HG02943 (cell line): Measurements from ENCODE around the gene EDC3.
"Not testable (repeated sequence)": the region's sequence is repeated elsewhere in the genome, so short reads cannot be mapped to it uniquely, and the experiment has no call there.

Experiments used
- ATAC-seq: cut with Tn5 transposase; IDR thresholded peaks from one replicate; pipeline ENCODE4 v1.9.1; 2021; ENCODE audit warnings: mild to moderate bottlenecking, low read depth, moderate library complexity; ENCODE audit not compliant: unreplicated experiment

EDC3 gene

DNA sequence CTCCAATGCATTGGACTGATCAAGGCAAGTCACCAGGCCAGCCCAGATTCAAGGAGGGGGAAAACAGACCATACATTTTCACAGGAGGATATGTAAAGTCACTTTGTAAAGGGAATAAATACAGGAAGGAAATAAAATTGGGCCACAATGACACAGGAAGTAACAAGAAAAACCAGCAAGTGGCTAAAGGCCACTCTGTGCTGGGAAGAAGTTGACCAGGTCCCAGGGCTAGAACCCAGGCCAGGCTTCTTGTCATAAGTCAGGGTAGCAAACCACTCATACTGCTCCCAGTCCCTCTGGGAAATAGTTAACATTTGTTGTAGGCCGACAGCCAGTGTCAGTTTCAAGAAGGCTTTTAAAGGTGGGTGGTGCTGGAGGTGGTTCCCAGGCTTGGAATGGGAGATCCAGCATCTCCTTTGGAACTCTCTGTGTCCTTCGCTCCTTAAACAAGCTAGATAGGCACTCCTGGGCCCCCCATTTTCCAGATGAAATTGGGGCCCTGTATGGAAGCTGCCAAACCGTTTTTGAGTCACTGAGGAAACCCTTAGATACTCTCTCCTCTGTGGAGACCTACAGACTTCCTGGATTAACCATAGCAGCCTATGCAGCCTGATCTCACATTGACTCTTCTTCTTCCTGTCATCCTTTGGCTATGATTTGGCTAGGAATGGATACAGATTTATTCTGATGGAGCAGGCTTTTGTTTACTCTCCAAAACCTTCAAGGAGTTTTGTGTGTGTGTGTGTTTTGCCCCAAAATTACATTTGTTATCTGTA, 14.7 kb upstream of the EDC3 start:
- no peak for ATAC-seq

GRCh38 chr15:74709892-74710291, 14.1 kb upstream of the EDC3 start:
- no peak for ATAC-seq

DNA sequence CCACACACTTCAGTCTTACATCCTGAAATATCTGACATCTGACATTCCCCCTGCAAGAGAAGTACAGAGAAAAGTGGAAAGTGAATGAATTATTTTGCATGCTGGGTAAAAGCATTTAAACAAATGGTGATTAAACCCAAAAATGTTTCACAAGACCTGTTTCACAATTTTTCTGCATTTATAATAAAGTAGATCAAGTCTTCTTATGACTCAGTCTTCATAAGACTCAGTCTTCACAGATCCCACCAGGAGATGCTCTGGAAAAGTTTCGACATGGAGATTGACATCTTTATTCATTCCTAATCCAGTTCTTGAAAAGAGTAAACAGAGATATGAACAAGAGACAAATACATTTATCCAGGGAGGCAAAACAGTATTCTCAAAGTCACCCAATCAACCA, 13.2 kb upstream of the EDC3 start:
- ATAC-seq: no peak

GRCh38 chr15:74696808-74697207, 984 bp upstream of the EDC3 start:
- ATAC-seq: no peak

GRCh38 chr15:74696398-74696729, 540 bp upstream of the EDC3 start:
- ATAC-seq: no peak

DNA sequence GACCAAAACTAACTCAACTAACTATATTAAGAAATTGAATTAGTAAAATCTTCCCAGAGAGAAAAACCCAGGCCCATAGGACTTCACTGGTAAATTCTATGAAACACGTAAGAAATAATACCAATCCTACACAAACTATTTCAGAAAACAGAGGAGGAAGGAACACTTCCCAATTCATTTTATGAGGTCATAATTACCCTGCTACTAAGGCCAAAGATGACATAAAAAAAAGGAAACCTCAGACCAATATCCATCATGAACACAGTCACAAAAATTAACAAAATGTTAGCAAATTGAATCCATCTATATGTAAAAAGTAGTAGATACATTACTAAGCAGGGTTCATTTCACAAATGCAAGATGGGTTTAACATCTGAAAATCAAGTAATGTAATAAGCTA, 3.5 kb downstream of the EDC3 start:
- ATAC-seq: no peak

DNA sequence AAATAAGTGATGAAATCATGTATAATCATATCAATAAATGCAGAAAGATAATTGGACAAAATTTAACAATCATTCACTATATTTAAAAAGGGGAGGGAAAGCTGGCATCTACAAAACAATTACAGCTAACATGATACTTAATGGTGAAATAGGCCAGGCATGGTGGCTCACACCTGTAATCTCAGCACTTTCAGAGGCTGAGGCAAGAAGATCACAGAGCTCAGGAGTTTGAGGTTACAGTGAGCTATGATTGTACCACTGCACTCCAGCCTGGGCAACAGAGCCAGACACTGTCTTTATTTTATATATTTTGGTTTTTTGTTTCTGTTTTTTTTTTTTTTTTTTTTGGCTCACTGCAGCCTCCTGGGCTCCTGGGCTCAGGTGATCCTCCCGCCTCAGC, 12.1 kb downstream of the EDC3 start:
- ATAC-seq: no peak

DNA sequence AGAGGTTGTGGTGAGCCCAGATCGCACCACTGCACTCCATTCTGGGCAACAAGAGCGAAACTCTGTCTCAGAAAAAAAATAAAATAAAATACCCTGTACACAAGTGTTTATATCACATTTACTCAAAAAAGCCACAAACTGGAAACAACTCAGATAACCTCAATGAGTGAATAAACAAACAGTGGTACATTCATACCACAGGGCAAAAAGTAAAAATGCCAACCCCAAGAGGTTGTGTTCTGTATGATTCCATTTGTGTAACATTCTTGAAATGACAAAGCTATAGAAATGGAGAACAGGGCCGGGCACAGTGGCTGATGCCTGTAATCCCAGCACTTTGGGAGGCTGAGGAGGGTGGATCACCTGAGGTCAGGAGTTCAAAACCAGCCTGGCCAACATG, 12.9 kb downstream of the EDC3 start:
- ATAC-seq: no peak

GRCh38 chr15:74680456-74680855, 15.4 kb downstream of the EDC3 start:
- ATAC-seq: no peak

DNA sequence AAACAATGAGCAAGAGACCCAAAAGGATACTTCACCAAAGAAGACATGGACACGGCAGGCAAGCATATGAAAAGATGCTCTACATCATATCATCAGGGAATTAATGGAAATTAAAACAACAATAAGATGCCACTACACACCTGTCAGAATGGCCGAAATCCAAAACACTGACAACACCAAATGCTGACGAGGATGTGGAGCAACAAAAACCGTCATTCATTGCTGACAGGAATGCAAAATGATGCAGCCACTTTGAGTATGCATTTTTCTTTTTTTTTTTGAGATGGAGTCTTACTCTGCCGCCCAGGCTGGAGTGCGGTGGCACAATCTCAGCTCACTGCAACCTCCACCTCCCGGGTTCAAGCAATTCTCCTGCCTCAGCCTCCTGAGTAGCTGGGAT, 19.0 kb downstream of the EDC3 start:
- ATAC-seq: no peak

DNA sequence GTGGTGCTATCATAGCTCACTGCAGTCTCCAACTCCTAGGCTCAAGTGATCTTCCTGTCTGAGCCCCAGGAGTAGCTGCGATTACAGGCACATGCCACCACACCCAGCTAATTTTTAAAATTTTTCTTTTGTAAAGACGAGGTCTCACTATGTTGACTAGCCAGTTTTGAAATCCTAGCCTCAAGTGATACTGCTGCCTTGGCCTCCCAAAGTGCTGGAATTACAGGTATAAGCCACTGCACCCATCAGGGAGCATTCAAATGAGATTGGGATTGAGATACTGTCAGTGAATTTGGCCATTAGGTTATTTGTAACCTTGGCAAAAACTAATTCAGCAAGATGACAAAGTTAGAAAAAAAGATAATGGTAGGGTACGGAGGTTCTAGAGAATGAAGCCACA, 21.7 kb downstream of the EDC3 start:
- no peak for ATAC-seq

- ATAC-seq: no peak
These were observed 26.2 kb downstream of the EDC3 start for GRCh38 chr15:74669627-74670026.

DNA sequence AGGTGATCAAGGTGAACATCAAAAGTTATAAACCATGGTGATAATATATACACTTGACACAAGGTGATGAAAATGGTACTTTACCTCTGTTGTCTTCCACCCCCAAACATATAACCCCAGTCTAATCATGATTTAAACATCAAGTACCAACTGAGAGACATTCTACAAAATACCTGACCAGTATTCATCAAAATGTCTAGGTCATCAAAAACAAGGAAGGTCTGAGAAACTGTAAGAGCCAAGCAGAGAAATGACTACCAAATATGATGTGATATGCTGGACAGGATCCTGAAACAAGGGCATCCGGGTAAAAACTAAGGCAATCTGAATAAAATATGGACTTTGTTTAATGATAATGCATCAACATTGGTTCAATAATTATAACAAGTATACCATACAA, 27.8 kb downstream of the EDC3 start:
- ATAC-seq: no peak

DNA sequence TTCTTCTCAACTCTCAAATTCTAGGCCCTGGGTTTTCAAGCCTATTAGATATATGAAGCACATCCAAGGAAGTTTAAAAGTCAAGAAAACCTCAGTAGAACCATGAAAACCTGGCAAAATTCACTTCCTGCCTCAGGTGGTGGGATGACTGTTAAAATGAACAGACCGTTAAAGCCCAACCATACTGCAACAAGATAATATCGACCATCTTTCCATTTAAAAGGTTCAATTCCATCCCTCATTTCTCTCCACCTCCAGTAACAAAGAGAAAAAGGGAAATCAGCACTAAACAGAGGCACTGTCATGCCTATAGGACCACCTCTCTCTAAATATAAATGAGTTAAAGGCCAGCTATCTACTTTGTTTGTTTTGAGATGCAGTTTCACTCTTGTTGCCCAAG, 31.2 kb downstream of the EDC3 start:
- no peak for ATAC-seq

- no peak for ATAC-seq
These were observed 31.7 kb downstream of the EDC3 start for GRCh38 chr15:74664028-74664616.

- ATAC-seq: no peak
These were observed 32.4 kb downstream of the EDC3 start for GRCh38 chr15:74663303-74664027.

DNA sequence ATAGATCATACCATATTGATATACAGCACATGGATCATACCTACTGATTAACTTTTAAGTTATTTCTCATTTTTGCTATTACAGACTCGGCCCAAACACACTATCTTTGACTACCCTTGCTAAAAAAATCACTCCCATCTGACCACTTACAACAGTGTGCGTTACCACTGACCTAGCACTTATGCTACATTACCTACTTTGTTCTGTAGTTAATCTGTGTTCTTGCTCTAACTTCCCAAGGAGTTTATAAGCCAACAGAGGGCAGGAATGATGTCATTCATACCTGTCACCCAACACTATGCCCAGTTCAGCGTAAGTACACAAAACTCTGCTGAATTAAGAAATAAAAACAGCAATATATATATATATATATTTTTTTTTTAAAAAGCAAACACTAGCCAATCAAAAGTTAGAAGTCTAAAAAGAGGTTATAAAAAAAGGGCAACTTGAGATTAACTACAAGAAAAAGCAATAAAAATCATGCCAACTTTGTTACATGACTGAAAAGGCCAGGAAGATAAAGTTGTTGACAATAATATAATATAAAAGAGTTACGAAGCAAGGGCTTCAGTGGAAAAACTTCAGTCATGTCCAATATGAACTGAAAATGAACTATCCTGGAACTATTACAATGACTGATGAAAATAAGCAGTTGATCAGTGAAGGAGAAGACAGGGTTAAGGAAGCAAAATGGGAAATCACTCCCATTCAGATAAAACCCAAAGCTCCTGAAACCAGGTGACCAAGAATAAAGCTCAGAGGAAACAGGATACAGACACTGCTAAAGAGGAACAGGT, 33.6 kb downstream of the EDC3 start:
- no peak for ATAC-seq

DNA sequence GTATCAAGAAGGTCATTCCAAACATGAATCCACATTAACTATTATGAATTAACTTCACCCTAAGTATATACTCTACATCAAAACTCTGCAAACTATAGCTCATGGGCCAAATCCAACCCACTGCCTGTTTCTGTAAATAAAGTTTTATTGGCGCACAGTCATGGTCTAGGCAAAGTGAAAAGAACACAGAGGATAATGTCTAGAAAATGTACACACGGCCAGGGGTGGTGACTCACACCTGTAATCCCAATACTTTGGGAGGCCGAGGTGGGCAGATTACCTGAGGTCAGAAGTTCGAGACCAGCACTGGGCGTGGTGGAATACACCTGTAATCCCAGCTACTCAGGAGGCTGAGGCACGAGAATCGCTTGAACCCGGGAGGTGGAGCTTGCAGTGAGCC, 34.5 kb downstream of the EDC3 start:
- not testable (repeated sequence) for ATAC-seq

GRCh38 chr15:74657846-74658245, 38.0 kb downstream of the EDC3 start:
- ATAC-seq: no peak

DNA sequence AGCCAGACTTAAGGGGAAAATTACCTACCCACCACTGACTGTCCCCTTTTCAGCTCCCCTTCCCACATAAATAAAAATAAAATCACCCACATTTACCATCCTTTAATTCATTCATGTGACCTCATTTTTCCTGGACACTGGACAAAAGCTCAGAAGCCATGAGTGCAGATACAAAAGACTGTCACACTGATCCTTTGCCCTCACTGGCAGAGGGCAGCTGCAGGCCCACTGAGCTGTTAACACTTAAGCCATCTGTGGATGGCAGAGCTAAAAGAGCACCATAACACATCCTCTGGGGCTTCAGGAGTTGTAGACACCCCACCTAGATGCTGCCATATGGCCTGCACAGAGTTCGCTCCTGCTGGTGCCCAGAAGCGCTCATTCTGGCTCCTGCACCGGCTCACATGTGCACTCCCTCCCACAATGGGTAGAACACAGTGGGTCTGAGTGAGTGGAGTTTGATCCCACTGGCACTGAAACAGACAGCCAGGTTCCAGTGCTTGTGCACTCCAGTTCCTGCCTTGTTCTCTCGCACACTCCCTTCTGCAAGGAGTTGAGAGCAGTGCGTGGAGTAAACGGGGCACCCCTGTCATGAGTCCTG, 38.8 kb downstream of the EDC3 start:
- no peak for ATAC-seq

GRCh38 chr15:74655424-74655823, 40.4 kb downstream of the EDC3 start:
- no peak for ATAC-seq
